ENCODE measurements around the gene NFYA.

The NFYA gene

DNA sequence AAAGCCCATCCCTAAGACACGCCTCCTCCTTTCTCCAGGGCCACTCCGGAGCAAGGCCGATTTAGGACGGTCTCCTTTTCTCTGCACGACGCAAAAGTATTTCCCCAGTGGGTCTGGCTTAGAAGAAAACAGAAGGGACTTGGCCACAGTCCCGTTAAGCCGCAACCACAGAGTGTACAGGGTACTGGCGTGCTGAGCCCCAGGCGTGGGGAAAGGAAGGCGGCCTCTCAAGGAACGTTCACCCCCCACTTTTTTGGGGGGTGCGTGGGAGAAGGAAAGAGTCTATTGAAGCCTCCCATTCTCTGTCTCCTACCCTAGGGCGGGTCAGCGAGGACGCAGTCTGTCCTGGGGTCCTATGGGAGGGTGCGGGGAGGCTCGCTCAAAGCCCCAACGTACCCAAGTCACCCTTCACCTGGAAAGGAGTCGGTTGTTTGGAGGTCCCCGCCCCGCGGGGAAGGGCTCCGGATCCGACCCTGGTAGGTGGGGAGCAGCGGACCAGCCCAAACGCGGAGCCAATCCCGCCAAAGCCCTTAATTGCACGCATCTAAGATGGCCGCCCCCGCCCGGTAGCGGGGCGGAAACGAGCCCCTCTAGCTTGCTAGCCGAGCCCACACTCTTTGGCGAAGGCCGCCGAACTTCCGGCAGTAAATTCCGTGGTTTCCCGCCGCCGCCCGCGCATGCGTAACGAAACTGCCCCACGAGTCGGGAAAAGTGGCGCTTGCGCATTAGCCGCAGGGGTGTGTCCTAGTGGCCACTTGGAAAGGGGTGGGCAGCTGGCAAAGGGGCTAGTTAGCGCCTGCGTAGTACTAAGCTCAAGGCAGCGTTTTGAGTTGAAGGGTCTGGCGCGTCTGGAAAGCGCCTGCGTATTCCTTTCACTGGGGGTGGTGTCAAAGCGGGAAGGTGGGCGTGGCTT is 595 bp upstream of the NFYA start, which contains the start of gene OARD1:
OARD1 (minus strand) TSS at position 434 of the 913 bp plus-strand sequence. CDS start 722 bp downstream, outside the sequence.
- Mint-ChIP-seq H3K9me3 (no peaks in the 10 kb centered on the region), H3K4me1 (peaks cover 70% of the 10 kb centered on the region), H3K27ac (peak within 1 kb of the TSS; percentile 99), H3K4me3 (peak within 1 kb of the TSS; percentile 91), H3K36me3 (peaks cover 39% of the 10 kb centered on the region), H3K27me3 (no peaks in the 10 kb centered on the region)
- CTCF ChIA-PET: interaction anchor here (0.5 to 4.0 kb wide), 6 partner anchors 18 to 178 kb away, joined by 3 to 16 read pairs (median 3); no protein-coding TSS in a partner anchor
- DNase-seq: peak; percentile 99

DNA sequence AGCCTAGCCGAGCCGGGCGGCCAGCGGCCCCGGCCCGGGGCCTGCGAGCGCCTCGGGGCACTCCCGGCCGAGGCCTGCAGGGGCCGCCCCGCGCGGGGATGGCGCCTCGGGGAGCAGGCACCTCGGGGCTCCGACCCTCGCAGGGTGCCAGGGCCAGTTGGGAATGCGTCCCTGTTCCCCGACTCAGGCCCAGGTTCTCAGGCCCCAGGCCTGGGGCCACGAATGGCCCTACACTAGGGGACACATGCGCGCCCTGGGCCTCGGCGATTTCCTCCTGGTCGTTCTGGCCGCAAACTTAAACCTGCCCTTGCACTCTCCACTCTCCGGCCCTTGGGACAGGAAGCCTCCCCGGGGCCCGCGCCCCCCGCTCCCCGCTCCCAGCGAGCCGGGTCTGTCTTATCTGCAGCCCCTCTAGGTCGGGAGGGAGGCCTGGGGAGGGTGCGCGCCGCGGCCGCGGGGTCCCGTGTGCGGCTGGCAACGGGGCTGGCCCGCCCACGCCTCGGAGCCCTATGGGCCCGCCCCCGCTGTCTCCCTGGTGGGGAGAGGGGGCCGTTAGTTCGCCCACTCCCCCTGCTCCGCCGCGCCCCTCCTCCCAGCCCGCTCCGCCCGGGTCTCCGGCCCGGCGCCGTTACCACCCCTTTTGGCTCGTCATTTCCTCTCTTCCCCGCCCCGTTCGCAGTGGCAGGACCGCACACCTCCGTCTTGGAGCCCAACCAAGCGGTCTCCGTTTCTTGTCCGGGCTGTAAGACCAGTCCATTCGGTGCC is 611 bp downstream of the NFYA start:
- peak; percentile 92 for DNase-seq
- CTCF ChIA-PET: interaction anchor here (0.5 to 1.4 kb wide), 3 partner anchors 109 to 177 kb away, joined by 3 read pairs; no protein-coding TSS in a partner anchor
- Mint-ChIP-seq H3K9me3 (no peaks in the 10 kb centered on the region), H3K27ac (peak overlapping the region; percentile 99), H3K4me3 (peak overlapping the region; percentile 91), H3K36me3 (peaks cover 33% of the 10 kb centered on the region), H3K27me3 (no peaks in the 10 kb centered on the region), H3K4me1 (peaks cover 63% of the 10 kb centered on the region)

DNA sequence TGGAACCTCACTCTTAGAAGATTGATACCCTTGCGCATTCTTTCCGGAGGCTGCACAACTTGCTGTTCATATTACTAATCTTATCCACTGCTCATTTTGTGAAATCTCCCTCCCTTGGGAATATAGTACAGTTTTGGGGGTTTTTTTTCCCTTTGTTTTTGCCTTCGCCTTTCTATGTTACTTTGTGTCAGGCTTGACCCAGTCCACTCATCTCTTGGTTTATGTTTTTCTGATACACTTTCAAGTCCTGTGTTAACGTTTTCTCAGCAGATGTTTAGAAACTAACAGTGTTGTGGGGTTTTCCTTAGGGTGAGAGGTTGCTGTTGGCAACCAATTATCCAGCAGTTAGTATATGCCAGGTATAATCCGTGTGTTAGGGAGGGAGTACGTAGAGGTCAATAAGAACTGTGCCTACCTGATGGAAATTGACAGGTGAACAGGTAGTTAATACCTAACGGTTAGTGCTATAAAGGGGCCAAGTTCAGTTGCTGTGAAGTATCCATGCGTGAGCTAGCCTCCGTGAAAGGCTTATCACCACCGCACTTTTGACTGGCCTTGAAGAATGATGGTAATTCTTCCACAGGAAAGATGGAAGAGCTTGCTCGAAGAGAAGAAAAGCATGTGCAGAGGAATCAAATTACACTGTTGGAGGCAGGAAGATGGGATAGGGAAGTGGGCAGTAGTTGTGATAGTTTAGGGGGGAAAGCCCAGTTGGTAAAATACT is 1.4 kb downstream of the NFYA start:
- H3K27me3 Mint-ChIP-seq: no peaks in the 10 kb centered on the region
- CTCF ChIA-PET: interaction anchor here (0.7 to 1.3 kb wide), 2 partner anchors 102 to 108 kb away, joined by 3 to 4 read pairs; no protein-coding TSS in a partner anchor
- peak overlapping the region; percentile 86 for H3K4me3 Mint-ChIP-seq
- H3K4me1 Mint-ChIP-seq: peaks cover 62% of the 10 kb centered on the region
- peaks cover 32% of the 10 kb centered on the region for H3K36me3 Mint-ChIP-seq
- H3K27ac Mint-ChIP-seq: peak overlapping the region; percentile 94
- no peak for DNase-seq
- no peaks in the 10 kb centered on the region for H3K9me3 Mint-ChIP-seq

DNA sequence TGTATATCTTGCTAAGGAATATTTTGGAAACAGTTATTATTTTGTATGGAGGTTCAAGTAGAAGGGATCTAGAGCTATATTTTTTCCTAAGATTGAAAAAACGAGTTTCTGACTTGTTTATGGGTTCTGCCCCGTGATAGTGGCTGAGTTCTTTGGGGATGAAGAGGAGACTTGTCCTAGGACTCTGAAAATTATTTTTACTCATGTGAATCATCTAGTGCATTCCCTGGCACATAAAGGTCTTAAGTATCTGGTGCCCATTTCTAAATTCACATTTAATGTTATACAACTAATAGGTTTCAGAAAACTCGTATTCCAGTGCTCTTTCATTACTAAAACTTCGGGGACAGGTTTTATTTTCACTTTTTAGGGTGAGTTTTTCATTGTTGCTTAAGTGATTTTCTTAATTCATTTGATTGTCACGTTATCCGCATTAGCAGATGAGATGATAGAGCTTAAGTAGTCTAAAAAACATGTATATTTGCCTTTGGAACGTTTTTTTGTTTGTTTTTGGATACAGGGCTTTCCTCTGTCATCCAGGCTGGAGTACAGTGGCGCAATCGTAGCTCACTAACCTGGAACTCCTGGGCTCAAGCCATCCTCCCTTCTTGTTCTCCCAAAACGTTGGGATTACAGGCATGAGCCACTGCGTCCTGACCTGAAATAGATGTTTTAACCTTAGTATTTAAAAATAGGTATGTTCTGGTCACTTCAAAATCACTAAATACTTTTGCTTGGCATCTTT is 2.1 kb downstream of the NFYA start:
- no peaks in the 10 kb centered on the region for H3K9me3 Mint-ChIP-seq
- DNase-seq: no peak
- H3K27me3 Mint-ChIP-seq: no peaks in the 10 kb centered on the region
- peaks cover 62% of the 10 kb centered on the region for H3K4me1 Mint-ChIP-seq
- peak overlapping the region; percentile 86 for H3K4me3 Mint-ChIP-seq
- peak overlapping the region; percentile 94 for H3K27ac Mint-ChIP-seq
- CTCF ChIA-PET: interaction anchor here (0.7 to 2.1 kb wide), 4 partner anchors 46 to 107 kb away, joined by 3 to 8 read pairs (median 4); no protein-coding TSS in a partner anchor
- peaks cover 39% of the 10 kb centered on the region for H3K36me3 Mint-ChIP-seq

DNA sequence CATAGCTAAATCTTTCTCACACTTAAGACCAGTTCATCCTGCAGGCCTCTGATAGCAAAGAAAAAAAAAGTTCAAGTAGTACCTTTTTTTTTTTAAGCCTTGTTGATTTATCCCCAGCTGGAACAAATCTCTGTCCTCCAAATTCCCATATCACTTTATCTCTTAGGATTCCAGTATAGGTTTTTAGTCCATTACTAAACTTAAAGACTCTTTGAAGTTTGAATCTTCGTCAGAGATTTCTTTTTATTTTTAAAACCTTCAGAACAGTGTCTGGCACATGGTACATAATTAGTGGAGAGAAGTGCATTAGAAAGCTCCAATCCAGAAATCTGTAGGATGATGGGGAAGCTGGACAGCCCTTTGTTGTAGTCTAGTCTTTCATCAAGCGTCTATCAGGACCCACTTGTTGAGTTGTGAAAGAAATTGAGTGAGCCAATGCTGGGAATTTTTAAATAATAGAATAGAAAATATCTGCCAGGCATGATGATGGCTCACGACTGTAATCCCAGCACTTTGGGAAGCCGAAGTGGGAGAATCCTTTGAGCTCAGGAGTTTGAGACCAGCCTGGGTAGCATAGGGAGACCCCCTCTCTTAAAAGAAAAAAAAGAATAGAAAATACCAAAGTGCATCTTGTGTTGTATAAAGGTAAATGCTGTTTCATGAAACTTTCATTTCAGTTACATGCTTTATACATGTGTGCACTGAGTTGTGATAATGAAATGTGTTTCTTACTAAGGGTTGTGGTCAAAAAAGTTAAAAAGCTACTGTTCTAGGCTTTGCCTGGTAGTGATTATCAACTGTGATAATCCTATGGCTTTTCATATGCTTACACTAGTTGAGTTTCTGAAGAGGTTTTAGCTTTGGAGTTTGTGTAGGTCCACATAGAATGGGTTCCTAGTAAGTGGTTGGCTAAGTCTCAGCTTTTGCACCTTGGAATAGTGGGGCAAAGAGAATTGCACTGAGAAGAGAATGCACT is 3.2 kb downstream of the NFYA start:
- H3K4me3 Mint-ChIP-seq: peak overlapping the region; percentile 86
- no peaks in the 10 kb centered on the region for H3K9me3 Mint-ChIP-seq
- H3K4me1 Mint-ChIP-seq: peaks cover 63% of the 10 kb centered on the region
- H3K27me3 Mint-ChIP-seq: no peaks in the 10 kb centered on the region
- DNase-seq: no peak
- CTCF ChIA-PET: interaction anchor here (1.4 to 2.1 kb wide), 3 partner anchors 15 to 106 kb away, joined by 4 to 8 read pairs (median 5); no protein-coding TSS in a partner anchor
- peak overlapping the region; percentile 43 for H3K27ac Mint-ChIP-seq
- H3K36me3 Mint-ChIP-seq: peaks cover 44% of the 10 kb centered on the region

DNA sequence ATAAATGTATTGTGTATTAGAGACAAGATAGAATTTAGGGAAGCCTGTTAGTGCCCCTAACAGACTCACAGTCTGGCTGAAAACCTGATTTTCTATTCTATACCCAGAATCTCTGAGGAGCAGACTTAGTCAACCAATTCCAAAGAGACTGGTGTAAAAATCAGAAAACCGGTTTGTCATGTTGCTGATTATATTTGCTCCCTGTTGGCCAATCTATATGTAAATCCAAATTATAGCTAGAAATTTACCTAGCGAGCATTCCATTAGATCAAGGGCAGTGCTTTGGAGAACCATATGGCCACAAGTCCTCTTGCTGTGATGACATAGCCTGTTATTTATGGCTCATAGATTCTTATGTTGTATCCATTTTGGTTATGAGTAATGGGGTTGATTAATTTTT is 4.8 kb downstream of the NFYA start:
- no peak for DNase-seq
- no peak overlapping the region for H3K4me3 Mint-ChIP-seq
- H3K9me3 Mint-ChIP-seq: no peaks in the 10 kb centered on the region
- H3K36me3 Mint-ChIP-seq: peaks cover 52% of the 10 kb centered on the region
- CTCF ChIA-PET: no interaction called here
- no peak overlapping the region for H3K27ac Mint-ChIP-seq
- H3K4me1 Mint-ChIP-seq: peaks cover 71% of the 10 kb centered on the region
- H3K27me3 Mint-ChIP-seq: no peaks in the 10 kb centered on the region

DNA sequence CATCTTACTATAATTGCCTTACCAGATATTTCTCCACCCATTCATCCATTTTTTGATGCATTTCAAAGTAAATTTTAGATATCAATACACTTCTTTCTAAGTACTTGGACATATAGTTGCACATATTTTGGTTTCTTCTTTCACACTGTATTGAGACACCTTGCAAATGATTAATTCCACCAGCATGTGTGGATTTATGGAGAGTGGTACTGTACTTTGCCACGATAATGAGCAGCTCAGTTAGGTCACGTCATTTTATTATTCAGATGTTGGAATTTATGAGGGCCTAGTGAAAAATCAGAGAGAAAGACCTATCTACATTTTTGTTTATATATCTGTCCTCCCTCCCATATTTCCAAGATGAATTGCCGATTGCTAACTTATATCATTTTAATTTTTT is 5.3 kb downstream of the NFYA start:
- H3K4me1 Mint-ChIP-seq: peaks cover 76% of the 10 kb centered on the region

DNA sequence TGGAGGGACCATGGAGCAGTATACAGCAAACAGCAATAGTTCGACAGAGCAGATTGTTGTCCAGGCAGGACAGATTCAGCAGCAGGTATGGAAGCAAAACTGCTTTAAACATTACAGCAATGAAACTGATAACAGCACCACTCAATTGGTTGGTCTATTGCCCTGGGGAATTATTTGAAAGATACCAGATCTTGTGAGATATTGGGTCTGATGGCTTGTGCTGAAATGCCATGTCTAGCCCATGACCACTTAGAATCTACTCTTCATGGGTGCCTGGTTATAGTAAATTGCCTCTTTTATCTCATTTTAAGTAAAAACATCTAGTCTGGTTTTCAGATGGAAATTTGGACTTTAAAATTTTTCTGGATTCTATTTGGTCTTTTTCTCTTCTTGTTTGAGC is 6.3 kb downstream of the NFYA start:
- no peaks in the 10 kb centered on the region for H3K9me3 Mint-ChIP-seq
- H3K36me3 Mint-ChIP-seq: peaks cover 64% of the 10 kb centered on the region
- no peaks in the 10 kb centered on the region for H3K27me3 Mint-ChIP-seq
- peaks cover 79% of the 10 kb centered on the region for H3K4me1 Mint-ChIP-seq
- no peak overlapping the region for H3K4me3 Mint-ChIP-seq
- CTCF ChIA-PET: interaction anchor here (1.3 to 1.6 kb wide), 2 partner anchors 10 to 239 kb away, joined by 3 read pairs; no protein-coding TSS in a partner anchor
- H3K27ac Mint-ChIP-seq: peak overlapping the region; percentile 11
- no peak for DNase-seq

More for the DNA sequence above, 5.3 kb downstream of the NFYA start:
- Mint-ChIP-seq H3K4me3 (no peak overlapping the region), H3K27ac (no peak overlapping the region), H3K9me3 (no peaks in the 10 kb centered on the region), H3K27me3 (no peaks in the 10 kb centered on the region), H3K36me3 (peaks cover 58% of the 10 kb centered on the region)
- no peak for DNase-seq
- CTCF ChIA-PET: no interaction called here

DNA sequence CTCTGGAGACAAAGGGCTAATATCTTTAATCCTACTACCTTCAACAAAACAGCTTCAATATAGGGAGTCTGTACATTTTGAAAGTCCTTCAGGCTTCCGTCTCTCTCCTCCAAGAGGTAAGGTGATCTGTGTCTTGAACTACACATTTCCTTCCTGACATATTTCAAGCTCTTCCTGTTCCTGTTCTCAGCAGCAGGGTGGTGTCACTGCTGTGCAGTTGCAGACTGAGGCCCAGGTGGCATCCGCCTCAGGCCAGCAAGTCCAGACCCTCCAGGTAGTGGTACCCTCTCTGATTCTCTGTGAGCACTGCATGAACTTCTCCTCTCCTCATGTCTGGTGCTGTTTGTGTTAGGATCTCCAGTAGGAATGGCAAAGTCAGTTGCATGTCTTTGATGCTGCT is 7.8 kb downstream of the NFYA start:
- peak overlapping the region; percentile 92 for H3K27ac Mint-ChIP-seq
- H3K9me3 Mint-ChIP-seq: no peaks in the 10 kb centered on the region
- H3K4me1 Mint-ChIP-seq: peaks cover 66% of the 10 kb centered on the region
- CTCF ChIA-PET: interaction anchor here (1.3 to 1.6 kb wide), 3 partner anchors 11 to 102 kb away, joined by 3 to 6 read pairs (median 5); no protein-coding TSS in a partner anchor
- H3K36me3 Mint-ChIP-seq: peaks cover 66% of the 10 kb centered on the region
- no peaks in the 10 kb centered on the region for H3K27me3 Mint-ChIP-seq
- H3K4me3 Mint-ChIP-seq: peak overlapping the region; percentile 71
- peak; percentile 59 for DNase-seq

DNA sequence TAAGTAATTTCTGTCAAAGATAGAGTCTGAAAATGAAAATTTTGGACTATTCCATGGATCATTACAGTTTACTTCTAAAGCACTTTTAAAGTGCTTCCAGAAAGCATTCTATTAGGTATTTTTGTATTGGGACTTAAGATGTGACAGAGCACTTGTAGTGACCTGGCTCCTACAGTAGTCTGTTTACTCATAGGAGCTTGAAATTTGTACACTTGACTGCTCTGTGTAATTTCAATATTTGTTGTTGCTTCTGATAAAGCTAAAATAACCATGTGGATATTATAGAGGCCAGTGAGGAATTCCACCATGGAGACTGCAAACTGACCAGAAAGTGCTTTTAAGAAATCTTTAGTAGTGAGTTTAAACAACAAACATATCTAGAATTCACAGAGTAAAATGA is 10.3 kb downstream of the NFYA start:
- H3K36me3 Mint-ChIP-seq: peaks cover 79% of the 10 kb centered on the region
- no peaks in the 10 kb centered on the region for H3K27me3 Mint-ChIP-seq
- H3K4me1 Mint-ChIP-seq: peaks cover 53% of the 10 kb centered on the region
- H3K27ac Mint-ChIP-seq: no peak overlapping the region
- no peaks in the 10 kb centered on the region for H3K9me3 Mint-ChIP-seq
- no peak overlapping the region for H3K4me3 Mint-ChIP-seq
- DNase-seq: no peak
- CTCF ChIA-PET: interaction anchor here (1.5 kb wide), 1 partner anchor 99 kb away, joined by 4 read pairs; no protein-coding TSS in a partner anchor

DNA sequence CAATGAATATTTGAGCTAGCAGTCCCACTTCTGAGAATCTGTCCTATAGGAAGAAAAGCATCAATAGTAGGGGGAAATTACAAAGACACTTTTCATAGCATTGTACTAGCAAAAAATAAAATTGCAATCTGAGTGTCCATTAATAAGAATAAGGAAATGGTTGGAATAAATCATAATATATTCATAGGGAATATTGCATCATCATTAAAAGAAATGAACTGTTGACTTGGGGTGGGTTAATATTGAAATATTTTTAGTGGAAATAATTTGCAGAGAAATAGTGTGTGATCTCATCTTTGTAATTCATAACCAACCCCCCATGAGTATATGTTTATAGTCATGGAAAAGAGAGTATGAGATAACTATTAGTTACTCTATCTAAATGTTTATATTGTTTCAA is 12.4 kb downstream of the NFYA start:
- Mint-ChIP-seq H3K36me3 (peaks cover 73% of the 10 kb centered on the region), H3K27ac (no peak overlapping the region), H3K4me1 (peaks cover 37% of the 10 kb centered on the region), H3K9me3 (no peaks in the 10 kb centered on the region), H3K4me3 (no peak overlapping the region), H3K27me3 (no peaks in the 10 kb centered on the region)
- DNase-seq: no peak
- CTCF ChIA-PET: no interaction called here

DNA sequence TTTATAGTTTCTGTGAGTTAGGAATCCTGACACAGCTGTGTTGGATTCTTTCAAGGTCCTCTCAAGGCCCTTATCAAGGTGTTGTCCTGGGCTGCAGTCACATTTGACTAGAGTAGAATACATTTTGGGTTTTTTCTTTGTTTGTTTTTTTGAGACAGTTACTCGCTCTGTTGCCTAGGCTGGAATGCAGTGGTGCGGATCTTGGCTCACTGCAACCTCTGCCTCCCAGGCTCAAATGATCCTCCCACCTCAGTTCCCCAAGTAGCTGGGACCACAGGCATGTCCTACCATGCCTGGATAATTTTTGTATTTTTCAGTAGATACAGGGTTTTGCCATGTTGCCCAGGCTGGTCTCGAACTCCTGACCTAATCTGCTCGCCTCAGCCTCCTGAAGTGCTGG is 15.7 kb downstream of the NFYA start:
- peaks cover 70% of the 10 kb centered on the region for H3K36me3 Mint-ChIP-seq
- H3K27me3 Mint-ChIP-seq: no peaks in the 10 kb centered on the region
- CTCF ChIA-PET: no interaction called here
- DNase-seq: no peak
- H3K9me3 Mint-ChIP-seq: no peaks in the 10 kb centered on the region
- no peak overlapping the region for H3K4me3 Mint-ChIP-seq
- H3K27ac Mint-ChIP-seq: peak overlapping the region; percentile 62
- H3K4me1 Mint-ChIP-seq: peaks cover 7% of the 10 kb centered on the region

Measured in activated naive CD4-positive, alpha-beta T cell treated with anti-CD3 and anti-CD28 coated beads, Interleukin-2, amount 10 ng/mL, durations not matched to agents 7 days and 5 days (primary cell).